GM23338 (cell line): ENCODE results near the gene GATA1. TPM values are rescaled to one million over a fixed set of nuclear protein-coding genes. Genes with fewer than 3 reads are reported as not detected.

Experiments used
- ATAC-seq: fragments of 200-7000 bp; cut with Tn5 transposase; 3 replicates; pipeline ENCODE4 v1.9.1; 2020
- DNase-seq: peaks from one replicate; pipeline ENCODE4 v3.0.0-alpha.2; 2015; ENCODE audit warnings: low spot score
- H2AFZ ChIP-seq: fragments of 200-600 bp; sonication (generic); 2 replicates; pipeline ENCODE4 v1.8.0; 2016; ENCODE audit warnings: antibody characterized with exemption, mild to moderate bottlenecking, moderate library complexity
- H3F3A ChIP-seq: fragments of 200-600 bp; sonication (generic); replicated peaks from 2 replicates; pipeline ENCODE4 v1.8.0; 2017; ENCODE audit warnings: antibody characterized with exemption, mixed run types, low read depth
- H3K27ac ChIP-seq: fragments of 200-600 bp; sonication (generic); 2 replicates; pipeline ENCODE4 v1.6.1; 2016; ENCODE audit warnings: low read depth
- H3K27me3 ChIP-seq: fragments of 200-600 bp; sonication (generic); 2 replicates; pipeline ENCODE4 v1.8.0; 2016; ENCODE audit warnings: mild to moderate bottlenecking, mixed run types, moderate library complexity; ENCODE audit not compliant: insufficient read depth
- H3K36me3 ChIP-seq: fragments of 200-600 bp; sonication (generic); 2 replicates; pipeline ENCODE4 v1.8.0; 2016; ENCODE audit warnings: mild to moderate bottlenecking; ENCODE audit not compliant: insufficient read depth
- H3K4me1 ChIP-seq: fragments of 200-600 bp; sonication (generic); 2 replicates; pipeline ENCODE4 v1.8.0; 2016; ENCODE audit warnings: mild to moderate bottlenecking, moderate library complexity; ENCODE audit not compliant: insufficient read depth
- H3K4me2 ChIP-seq: fragments of 200-600 bp; sonication (generic); 2 replicates; pipeline ENCODE4 v1.7.1; 2017; ENCODE audit warnings: mixed run types
- H3K4me3 ChIP-seq: fragments of 200-600 bp; sonication (generic); 2 replicates; pipeline ENCODE4 v1.6.1; 2016; ENCODE audit warnings: mixed run types
- H3K79me2 ChIP-seq: fragments of 200-600 bp; sonication (generic); replicated peaks from 2 replicates; pipeline ENCODE4 v1.8.0; 2017; ENCODE audit warnings: mild to moderate bottlenecking; ENCODE audit not compliant: insufficient read depth
- H3K9me2 ChIP-seq: fragments of 200-600 bp; sonication (generic); 2 replicates; pipeline ENCODE4 v1.8.0; 2017; ENCODE audit not compliant: insufficient read depth
- H4K20me1 ChIP-seq: fragments of 200-600 bp; sonication (generic); replicated peaks from 2 replicates; pipeline ENCODE4 v1.8.0; 2017; ENCODE audit warnings: mild to moderate bottlenecking; ENCODE audit not compliant: insufficient read depth
- H3K27ac Mint-ChIP-seq: 2 replicates; pipeline ENCODE4 v1.8.0; 2020; ENCODE audit warnings: inconsistent platforms, mild to moderate bottlenecking, moderate library complexity, mixed read lengths
- H3K27me3 Mint-ChIP-seq: 3 replicates; pipeline ENCODE4 v1.8.0; 2022; ENCODE audit warnings: low read depth, mild to moderate bottlenecking, moderate library complexity, mixed read lengths, inconsistent platforms; ENCODE audit not compliant: insufficient read depth, poor library complexity
- H3K36me3 Mint-ChIP-seq: 3 replicates; pipeline ENCODE4 v1.8.0; 2021; ENCODE audit warnings: low read depth, mild to moderate bottlenecking, inconsistent platforms, moderate library complexity, mixed read lengths
- H3K4me1 Mint-ChIP-seq: 3 replicates; pipeline ENCODE4 v1.8.0; 2020; ENCODE audit warnings: mild to moderate bottlenecking, inconsistent platforms, mixed read lengths
- H3K4me3 Mint-ChIP-seq: 3 replicates; pipeline ENCODE4 v1.8.0; 2021; ENCODE audit warnings: moderate library complexity, mild to moderate bottlenecking, inconsistent platforms, mixed read lengths
- H3K9me3 Mint-ChIP-seq: 3 replicates; pipeline ENCODE4 v1.8.0; 2020; ENCODE audit warnings: moderate library complexity, mild to moderate bottlenecking, inconsistent platforms, mixed read lengths
- EZH2phosphoT487 ChIP-seq: fragments of 200-600 bp; sonication (generic); IDR thresholded peaks from one replicate; pipeline ENCODE4 v1.8.1; 2018; ENCODE audit warnings: antibody characterized with exemption; ENCODE audit not compliant: unreplicated experiment
- POLR2AphosphoS5 ChIP-seq: IDR thresholded peaks from 2 replicates; pipeline ENCODE4 v1.6.1; 2016; ENCODE audit warnings: antibody characterized with exemption, low read depth
- REST ChIP-seq: IDR thresholded peaks from one replicate; pipeline ENCODE4 v1.6.1; 2018; ENCODE audit warnings: antibody characterized with exemption; ENCODE audit not compliant: unreplicated experiment
- ZNF462 ChIP-seq: fragments of 250-450 bp; sonication (Bioruptor Pico); IDR thresholded peaks from 2 replicates; pipeline ENCODE4 v1.5.0; 2020; ENCODE audit warnings: mild to moderate bottlenecking, moderate library complexity
- polyA plus RNA-seq: library from polyadenylated mRNA; unstranded; fragments of >200 nt; fragmentation: Nextera tagmentation; extraction: Ambion mirVana; gene quantifications from 2 replicates; pipeline ENCODE4 v1.2.1, GENCODE V29; 2016
- total RNA-seq: library from RNA; depleted of rRNA; stranded (reverse); fragments of >200 nt; shearing (Covaris generic); gene quantifications from 2 replicates; pipeline ENCODE4 v1.2.3, GENCODE V29; 2014

Gene GATA1
- total and polyA plus RNA-seq, 2 experiments from 2014 or later = not detected

- no peaks in the 10 kb centered on the region; the same call in 1 of the 3 replicates for H3K9me3 Mint-ChIP-seq
- Histone ChIP-seq H3K79me2 (no peaks in the 10 kb centered on the region), H3K27me3 (no peaks in the 10 kb centered on the region), H3K4me1 (no peaks in the 10 kb centered on the region), H3F3A (no peaks in the 10 kb centered on the region), H3K4me2 (no peak overlapping the region), H4K20me1 (no peaks in the 10 kb centered on the region), H3K36me3 (no peaks in the 10 kb centered on the region), H3K9me2 (no peaks in the 10 kb centered on the region), H3K27ac (no peak overlapping the region), H3K4me3 (no peak overlapping the region), H2AFZ (no peak overlapping the region)
- peaks cover 4% of the 10 kb centered on the region for H3K27me3 Mint-ChIP-seq
- H3K36me3 Mint-ChIP-seq = no peaks in the 10 kb centered on the region; the same call in 2 of the 3 replicates
- DNase-seq = no peak
- no peak overlapping the region for H3K27ac Mint-ChIP-seq
- no peak for ATAC-seq
- H3K4me3 Mint-ChIP-seq = no peak overlapping the region
- H3K4me1 Mint-ChIP-seq = no peaks in the 10 kb centered on the region; the same call in 2 of the 3 replicates
- TF ChIP-seq REST (no peak), ZNF462 (CRISPR knock-in tag) (no peak), EZH2phosphoT487 (no peak), POLR2AphosphoS5 (no peak)
Measured at GRCh38 chrX:48785540-48786214, 713 bp upstream of the GATA1 start.
